ENCODE measurements around the gene CNTLN.
"Not testable (repeated sequence)": the region's sequence is repeated elsewhere in the genome, so short reads cannot be mapped to it uniquely, and the experiment has no call there.

CNTLN gene

GRCh38 chr9:17322882-17323864, 188.3 kb downstream of the CNTLN start:
- no peak for DNase-seq

- DNase-seq, result no peak
Measured at GRCh38 chr9:17328331-17328730, 193.5 kb downstream of the CNTLN start.

GRCh38 chr9:17330097-17330496, 195.3 kb downstream of the CNTLN start:
- DNase-seq, result no peak

DNA sequence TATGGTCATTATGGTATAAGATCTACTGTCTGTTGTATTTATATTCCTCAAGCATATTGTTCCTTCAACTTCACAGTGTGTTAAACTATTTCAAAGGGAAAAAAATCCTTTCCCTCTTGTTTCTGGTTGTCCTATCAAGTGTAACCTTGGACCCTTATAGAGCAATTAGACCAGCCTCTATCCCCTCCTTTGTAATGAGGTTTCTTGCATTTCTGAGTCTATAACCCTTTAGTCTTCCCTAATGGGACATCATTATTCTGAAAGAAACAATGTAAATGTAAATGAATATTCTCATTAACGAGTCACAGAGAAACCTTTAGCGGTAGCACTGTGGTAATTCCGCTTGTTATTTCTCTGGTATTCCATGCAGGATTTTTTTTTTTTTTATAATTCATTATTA, 197.3 kb downstream of the CNTLN start:
- no peak for DNase-seq

- DNase-seq, result no peak
Measured at GRCh38 chr9:17339156-17339555, 204.3 kb downstream of the CNTLN start.

GRCh38 chr9:17342696-17343095, 207.9 kb downstream of the CNTLN start:
- no peak for DNase-seq

DNA sequence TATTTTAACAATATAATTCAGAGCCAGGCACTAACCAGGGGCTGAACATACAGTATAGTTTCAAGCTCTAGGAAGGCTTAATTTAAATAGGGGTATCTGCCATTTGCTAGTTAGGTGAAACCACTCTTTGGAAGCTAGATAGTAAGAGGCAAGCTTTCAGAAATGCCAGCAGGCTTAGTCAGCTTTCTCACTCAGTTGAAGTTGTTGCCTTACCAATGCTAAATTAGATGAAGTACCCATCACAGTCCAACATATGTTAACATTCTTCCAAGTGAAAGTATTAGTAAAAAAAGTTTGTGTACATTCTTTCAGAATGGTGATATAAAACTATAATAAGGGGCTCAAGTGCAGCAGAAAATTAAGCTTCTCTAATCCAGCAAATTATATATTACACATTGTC, 215.0 kb downstream of the CNTLN start:
- DNase-seq, result no peak

GRCh38 chr9:17354006-17354405, 219.2 kb downstream of the CNTLN start:
- not testable (repeated sequence) for DNase-seq

DNA sequence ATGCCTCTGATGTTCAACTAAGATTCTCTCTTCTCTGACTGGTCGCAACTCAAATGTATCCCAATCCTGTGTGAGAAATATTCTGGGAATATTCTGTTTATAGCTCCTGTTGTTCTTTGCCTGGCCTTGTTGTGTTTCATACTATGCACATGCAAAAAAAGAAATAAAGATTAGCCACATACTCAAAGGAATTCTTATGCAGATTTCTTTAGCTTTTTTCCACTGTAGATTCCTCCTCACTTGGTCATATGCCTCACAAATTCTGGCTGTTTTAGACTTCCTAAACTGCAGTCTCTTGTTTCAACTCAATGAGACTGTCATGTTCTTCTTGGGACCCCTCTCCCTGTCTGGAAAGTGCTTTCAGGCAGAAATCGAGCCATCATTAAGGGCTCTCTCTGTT, 226.5 kb downstream of the CNTLN start:
- no peak for DNase-seq

GRCh38 chr9:17367035-17367434, 232.2 kb downstream of the CNTLN start:
- no peak for DNase-seq

DNA sequence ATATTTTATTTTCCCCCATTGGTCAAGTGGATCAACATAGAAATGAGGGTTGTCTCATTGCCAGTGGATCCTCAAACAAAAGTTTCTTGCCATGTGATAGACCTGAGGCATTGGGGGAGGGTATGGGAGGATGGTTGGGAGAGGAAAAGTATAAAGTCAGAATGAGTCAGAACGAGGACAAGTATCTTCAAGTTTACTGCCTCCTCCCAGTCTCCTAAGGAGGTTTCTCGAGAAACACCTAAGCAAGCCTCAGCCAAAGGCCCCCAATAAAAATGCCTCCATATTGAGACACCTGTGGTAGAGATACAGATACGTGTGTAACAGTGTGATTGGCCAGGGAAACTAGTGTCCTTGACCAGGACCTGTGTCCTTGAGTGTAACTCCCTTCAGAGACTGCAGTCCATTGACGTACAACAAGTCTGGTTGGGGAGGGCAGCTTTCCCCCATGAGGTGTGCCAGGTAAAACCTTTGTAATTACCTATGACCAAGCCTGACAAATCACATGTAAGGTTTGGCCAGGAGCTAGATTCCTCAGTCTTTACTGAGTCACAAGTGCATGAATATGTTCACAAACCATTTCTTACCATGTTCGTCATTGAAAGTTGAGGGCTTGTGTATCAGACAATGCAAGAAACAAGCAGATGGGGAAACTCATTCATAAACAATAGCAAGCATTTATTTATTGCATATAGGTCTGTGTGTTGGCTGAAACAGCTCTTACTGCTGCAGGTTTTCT, 245.5 kb downstream of the CNTLN start:
- DNase-seq, result no peak

DNA sequence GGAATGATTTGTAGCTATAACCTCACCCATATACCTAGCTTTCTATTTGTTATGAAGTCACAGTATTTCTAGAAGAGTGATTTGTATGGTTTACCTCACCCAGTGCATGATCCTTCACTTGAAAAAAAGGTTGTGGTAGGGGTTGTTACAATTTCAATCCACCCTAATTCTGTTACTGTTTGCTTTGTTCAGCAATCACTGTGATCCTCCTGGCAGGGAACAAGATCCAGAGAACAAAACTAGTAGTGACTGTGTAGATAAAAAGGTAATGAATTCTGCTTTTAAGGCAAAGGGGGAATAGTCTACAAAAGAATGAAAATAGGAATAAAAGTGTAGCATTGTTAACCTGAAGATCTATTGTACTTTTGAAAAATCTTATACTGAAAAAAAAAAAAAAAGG, 252.7 kb downstream of the CNTLN start:
- no peak for DNase-seq

GRCh38 chr9:17389026-17389425, 254.2 kb downstream of the CNTLN start:
- no peak for DNase-seq

- DNase-seq, result no peak
Measured at GRCh38 chr9:17394881-17395510, 260.2 kb downstream of the CNTLN start.

DNA sequence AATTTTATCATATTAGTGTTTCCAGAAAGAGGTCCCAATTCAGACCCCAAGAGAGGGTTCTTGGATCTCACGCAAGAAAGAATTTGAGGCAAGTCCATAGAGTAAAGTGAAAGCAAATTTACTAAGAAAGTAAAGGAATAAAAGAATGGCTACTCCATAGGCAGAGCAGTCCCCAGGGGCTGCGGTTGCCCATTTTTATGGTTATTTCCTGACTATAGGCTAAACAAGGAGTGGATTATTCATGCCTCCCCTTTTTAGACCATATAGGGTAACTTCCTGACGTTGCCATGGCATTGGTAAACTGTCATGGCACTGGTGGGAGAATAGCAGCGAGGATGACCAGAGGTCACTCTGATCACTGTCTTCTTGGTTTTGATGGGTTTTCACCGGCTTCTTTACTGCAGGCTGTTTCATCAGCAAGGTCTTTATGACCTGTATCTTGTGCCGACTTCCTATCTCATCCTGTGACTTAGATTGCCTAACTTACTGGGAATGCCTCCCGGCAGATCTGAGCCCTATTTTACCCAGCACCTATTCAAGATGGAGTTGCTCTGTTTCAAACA, 262.4 kb downstream of the CNTLN start:
- peak; percentile 63 for DNase-seq

DNA sequence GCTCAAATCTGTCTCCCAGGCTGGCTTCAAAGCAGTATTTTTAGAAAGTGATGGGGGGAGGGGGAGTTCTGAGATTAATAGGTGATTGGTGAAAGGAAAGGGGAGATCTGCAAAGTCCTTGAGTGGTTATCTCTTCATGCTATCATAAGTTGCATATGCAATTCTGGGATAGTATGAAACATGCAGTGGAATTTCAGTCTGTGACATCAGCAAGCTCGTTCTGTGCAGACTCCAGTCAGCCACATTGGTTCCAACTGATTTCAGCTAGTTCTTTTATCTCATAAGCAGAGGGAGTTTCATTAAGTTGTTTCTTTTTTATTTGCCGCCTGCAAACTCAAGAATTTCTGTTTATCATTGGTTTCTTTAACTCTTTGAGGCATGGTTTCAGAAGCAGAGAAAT, 263.5 kb downstream of the CNTLN start:
- DNase-seq, result no peak

GRCh38 chr9:17401858-17402257, 267.0 kb downstream of the CNTLN start:
- no peak for DNase-seq

DNA sequence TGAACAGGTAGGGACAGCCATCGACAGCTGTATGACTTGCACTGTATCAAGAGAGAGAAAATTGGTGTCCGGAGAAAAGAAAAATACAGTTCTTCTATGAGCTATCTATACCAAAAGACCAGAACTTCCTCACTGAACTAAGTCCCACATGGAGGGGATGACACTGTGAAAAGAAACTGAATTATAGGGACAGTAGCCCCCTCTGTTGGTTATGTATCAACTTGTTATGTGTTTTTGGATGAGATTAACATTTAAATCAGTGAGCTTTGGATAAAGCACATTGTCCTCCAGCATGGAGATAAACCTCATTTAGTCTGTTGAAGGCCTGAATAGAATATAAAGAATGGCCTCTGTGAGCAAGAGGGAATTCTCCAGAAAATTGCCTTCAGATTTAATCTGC, 267.5 kb downstream of the CNTLN start:
- DNase-seq, result no peak

DNA sequence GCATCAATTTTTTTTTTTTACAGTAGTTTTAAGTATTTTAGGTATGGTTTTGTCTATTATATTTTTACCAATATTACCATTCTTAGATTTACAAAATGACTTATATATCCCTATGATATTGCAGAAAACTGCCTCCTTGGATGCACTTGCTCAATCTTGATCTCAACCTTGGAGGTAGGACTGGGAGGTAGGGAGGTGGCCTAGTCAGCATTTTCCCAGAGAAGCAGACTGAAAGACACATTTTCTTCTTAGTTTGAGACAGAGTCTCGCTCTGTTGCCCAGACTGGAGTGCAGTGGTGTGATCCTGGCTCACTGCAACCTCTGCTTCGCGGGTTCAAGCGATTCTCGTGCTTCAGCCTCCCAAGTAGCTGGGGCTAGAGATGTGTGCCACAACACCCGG, 268.7 kb downstream of the CNTLN start:
- DNase-seq, result no peak

GRCh38 chr9:17414986-17415385, 280.1 kb downstream of the CNTLN start:
- no peak for DNase-seq

DNA sequence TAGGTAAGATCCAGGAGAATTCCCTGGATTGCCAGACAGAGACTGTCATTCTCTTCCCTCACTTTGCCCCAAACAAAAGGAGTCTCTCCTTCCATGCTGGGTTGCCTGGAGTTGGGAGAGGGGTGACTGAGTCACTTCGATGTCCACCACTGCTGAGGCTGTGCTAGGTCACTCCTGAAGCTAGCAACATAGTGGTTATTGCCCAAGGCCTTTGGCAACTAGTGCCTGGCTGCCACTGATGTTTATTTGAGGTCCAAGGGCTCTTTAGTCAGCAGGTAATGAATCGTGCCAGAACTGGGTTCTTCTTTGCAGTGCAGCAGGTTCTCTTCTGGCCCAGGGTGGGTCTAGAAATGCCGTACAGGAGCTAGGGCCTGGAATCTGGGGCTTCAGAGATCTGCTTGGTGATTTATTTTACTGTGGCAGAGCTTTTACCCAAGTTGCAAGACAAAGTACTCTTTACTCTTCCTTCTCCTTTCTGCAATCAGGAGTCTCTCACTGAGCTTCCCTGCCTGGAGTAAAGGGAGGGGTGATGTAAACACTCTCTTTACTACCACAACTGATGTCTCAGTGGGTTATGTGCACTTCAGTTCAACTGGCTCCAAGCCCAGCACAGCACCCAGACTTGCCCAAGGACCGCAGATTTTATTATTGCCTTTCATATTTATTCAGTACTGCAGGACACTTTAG, 288.3 kb downstream of the CNTLN start:
- no peak for DNase-seq

GRCh38 chr9:17423681-17424011, 288.8 kb downstream of the CNTLN start:
- no peak for DNase-seq

- no peak for DNase-seq
Measured at GRCh38 chr9:17425384-17425783, 290.5 kb downstream of the CNTLN start.
